ENCODE measurements around the gene SOBP. TPM values are rescaled to one million over a fixed set of nuclear protein-coding genes. Genes with fewer than 3 reads are reported as not detected.

SOBP gene
- total RNA-seq, 2 experiments from 2014 or later = 0.23 to 0.49 TPM

- ATAC-seq (no peak), DNase-seq (no peak)
- no peaks in the 10 kb centered on the region for H3K27me3 Mint-ChIP-seq
- intact Hi-C loops (cut with DNase I, micrococcal nuclease) = no loop called here
- no peak overlapping the region for H3K27ac Mint-ChIP-seq
- no peaks in the 10 kb centered on the region for H3K36me3 Mint-ChIP-seq (ENCODE audit: low read depth)
- H3K4me3 Mint-ChIP-seq = no peak overlapping the region
- H3K4me1 Mint-ChIP-seq = peaks cover 4% of the 10 kb centered on the region
- POLR2A ChIA-PET = no interaction called here
- no peaks in the 10 kb centered on the region for H3K9me3 Mint-ChIP-seq (ENCODE audit: low read depth)
- CTCF ChIA-PET = no interaction called here
Measured at GRCh38 chr6:107625264-107625663, 135.3 kb downstream of the SOBP start.

- POLR2A ChIA-PET = no interaction called here
- no peaks in the 10 kb centered on the region for H3K9me3 Mint-ChIP-seq (ENCODE audit: low read depth)
- DNase-seq = no peak
- peaks cover 6% of the 10 kb centered on the region for H3K27me3 Mint-ChIP-seq
- CTCF ChIA-PET = interaction anchor here (0.9 kb wide), 1 partner anchor 11 kb away, joined by 3 read pairs; no protein-coding TSS in a partner anchor
- intact Hi-C loops (cut with DNase I, micrococcal nuclease) = no loop called here
- H3K36me3 Mint-ChIP-seq (ENCODE audit: low read depth) = no peaks in the 10 kb centered on the region
- no peaks in the 10 kb centered on the region for H3K4me1 Mint-ChIP-seq
- no peak overlapping the region for H3K27ac Mint-ChIP-seq
- no peak overlapping the region for H3K4me3 Mint-ChIP-seq
- ATAC-seq = no peak
Measured at GRCh38 chr6:107626645-107627044, 136.7 kb downstream of the SOBP start.

- H3K4me3 Mint-ChIP-seq = no peak overlapping the region
- intact Hi-C loops (cut with DNase I, micrococcal nuclease) = no loop called here
- H3K36me3 Mint-ChIP-seq (ENCODE audit: low read depth) = no peaks in the 10 kb centered on the region
- ChIA-PET POLR2A (no interaction called here), CTCF (interaction anchor here (0.8 to 1.4 kb wide), 2 partner anchors 13 to 62 kb away, joined by 3 read pairs; no protein-coding TSS in a partner anchor)
- H3K27ac Mint-ChIP-seq = no peak overlapping the region
- DNase-seq (no peak), ATAC-seq (no peak)
- H3K27me3 Mint-ChIP-seq = peaks cover 18% of the 10 kb centered on the region
- H3K9me3 Mint-ChIP-seq (ENCODE audit: low read depth) = no peaks in the 10 kb centered on the region
- no peaks in the 10 kb centered on the region for H3K4me1 Mint-ChIP-seq
Measured at GRCh38 chr6:107627969-107628368, 138.1 kb downstream of the SOBP start.

- POLR2A ChIA-PET = no interaction called here
- no peak for DNase-seq
- H3K27ac Mint-ChIP-seq = no peak overlapping the region
Measured at GRCh38 chr6:107628878-107629277, 139.0 kb downstream of the SOBP start.

GRCh38 chr6:107629548-107630129 lies 139.7 kb downstream of the SOBP start:
- DNase-seq (no peak), ATAC-seq (no peak)
- H3K4me3 Mint-ChIP-seq = no peak overlapping the region
- ChIA-PET CTCF (interaction anchor here (1.2 to 1.5 kb wide), 2 partner anchors 62 to 219 kb away, joined by 3 to 4 read pairs; no protein-coding TSS in a partner anchor), POLR2A (no interaction called here)
- no peak overlapping the region for H3K27ac Mint-ChIP-seq
- H3K36me3 Mint-ChIP-seq (ENCODE audit: low read depth) = no peaks in the 10 kb centered on the region
- peaks cover 7% of the 10 kb centered on the region for H3K4me1 Mint-ChIP-seq
- peaks cover 31% of the 10 kb centered on the region for H3K27me3 Mint-ChIP-seq
- intact Hi-C loops (cut with DNase I, micrococcal nuclease) = no loop called here
- H3K9me3 Mint-ChIP-seq (ENCODE audit: low read depth) = no peaks in the 10 kb centered on the region

More at GRCh38 chr6:107628878-107629277, 139.0 kb downstream of the SOBP start:
- CTCF ChIA-PET = interaction anchor here (0.7 to 1.5 kb wide), 5 partner anchors 10 to 219 kb away, joined by 3 to 4 read pairs (median 3); no protein-coding TSS in a partner anchor
- H3K36me3 Mint-ChIP-seq (ENCODE audit: low read depth) = no peaks in the 10 kb centered on the region
- H3K4me1 Mint-ChIP-seq = peaks cover 3% of the 10 kb centered on the region
- no peaks in the 10 kb centered on the region for H3K9me3 Mint-ChIP-seq (ENCODE audit: low read depth)
- no peak for ATAC-seq
- H3K4me3 Mint-ChIP-seq = no peak overlapping the region
- intact Hi-C loops (cut with DNase I, micrococcal nuclease) = no loop called here
- peaks cover 27% of the 10 kb centered on the region for H3K27me3 Mint-ChIP-seq

GRCh38 chr6:107630348-107630977 lies 140.5 kb downstream of the SOBP start:
- Mint-ChIP-seq H3K4me1 (peaks cover 7% of the 10 kb centered on the region), H3K9me3 (ENCODE audit: low read depth) (no peaks in the 10 kb centered on the region), H3K27me3 (peaks cover 36% of the 10 kb centered on the region), H3K27ac (no peak overlapping the region), H3K36me3 (ENCODE audit: low read depth) (no peaks in the 10 kb centered on the region), H3K4me3 (no peak overlapping the region)
- DNase-seq (no peak), ATAC-seq (no peak)
- ChIA-PET POLR2A (no interaction called here), CTCF (interaction anchor here (0.6 to 1.5 kb wide), 3 partner anchors 63 to 533 kb away, joined by 3 to 4 read pairs (median 3); no protein-coding TSS in a partner anchor)
- intact Hi-C loops (cut with DNase I, micrococcal nuclease) = no loop called here

- no peaks in the 10 kb centered on the region for H3K9me3 Mint-ChIP-seq (ENCODE audit: low read depth)
- no peak overlapping the region for H3K4me3 Mint-ChIP-seq
- ChIA-PET POLR2A (no interaction called here), CTCF (interaction anchor here (1.1 kb wide), 1 partner anchor 24 kb away, joined by 3 read pairs; no protein-coding TSS in a partner anchor)
- no peaks in the 10 kb centered on the region for H3K36me3 Mint-ChIP-seq (ENCODE audit: low read depth)
- no peak for DNase-seq
- peaks cover 53% of the 10 kb centered on the region for H3K27me3 Mint-ChIP-seq
- intact Hi-C loops (cut with DNase I, micrococcal nuclease) = no loop called here
- H3K27ac Mint-ChIP-seq = no peak overlapping the region
- no peak for ATAC-seq
- H3K4me1 Mint-ChIP-seq = peaks cover 7% of the 10 kb centered on the region
Measured at GRCh38 chr6:107632381-107633136, 142.6 kb downstream of the SOBP start.

GRCh38 chr6:107633680-107634323 lies 143.9 kb downstream of the SOBP start:
- ChIA-PET CTCF (interaction anchor here (1.1 kb wide), 1 partner anchor 22 kb away, joined by 3 read pairs; no protein-coding TSS in a partner anchor), POLR2A (no interaction called here)
- H3K4me1 Mint-ChIP-seq = peaks cover 7% of the 10 kb centered on the region
- H3K36me3 Mint-ChIP-seq (ENCODE audit: low read depth) = no peaks in the 10 kb centered on the region
- H3K27ac Mint-ChIP-seq = no peak overlapping the region
- intact Hi-C loops (cut with DNase I, micrococcal nuclease) = no loop called here
- H3K4me3 Mint-ChIP-seq = peak overlapping the region; percentile 48
- H3K27me3 Mint-ChIP-seq = peaks cover 54% of the 10 kb centered on the region
- no peak for DNase-seq
- no peak for ATAC-seq
- H3K9me3 Mint-ChIP-seq (ENCODE audit: low read depth) = no peaks in the 10 kb centered on the region

- Mint-ChIP-seq H3K4me3 (peak overlapping the region; percentile 48), H3K36me3 (ENCODE audit: low read depth) (no peaks in the 10 kb centered on the region), H3K9me3 (ENCODE audit: low read depth) (no peaks in the 10 kb centered on the region), H3K27ac (no peak overlapping the region), H3K27me3 (peaks cover 54% of the 10 kb centered on the region), H3K4me1 (peaks cover 7% of the 10 kb centered on the region)
- peak; percentile 22 for DNase-seq
- ChIA-PET CTCF (no interaction called here), POLR2A (no interaction called here)
- intact Hi-C loops (cut with DNase I, micrococcal nuclease) = no loop called here
- ATAC-seq = peak; percentile 60
Measured at GRCh38 chr6:107634324-107635056, 144.6 kb downstream of the SOBP start.

- DNase-seq = no peak
- Mint-ChIP-seq H3K36me3 (ENCODE audit: low read depth) (no peaks in the 10 kb centered on the region), H3K27ac (no peak overlapping the region), H3K4me3 (no peak overlapping the region), H3K9me3 (ENCODE audit: low read depth) (no peaks in the 10 kb centered on the region), H3K27me3 (peaks cover 58% of the 10 kb centered on the region), H3K4me1 (peaks cover 7% of the 10 kb centered on the region)
- ChIA-PET POLR2A (no interaction called here), CTCF (no interaction called here)
- intact Hi-C loops (cut with DNase I, micrococcal nuclease) = no loop called here
- ATAC-seq = no peak
Measured at GRCh38 chr6:107635057-107635515, 145.2 kb downstream of the SOBP start.

- Mint-ChIP-seq H3K9me3 (ENCODE audit: low read depth) (no peaks in the 10 kb centered on the region), H3K27me3 (peaks cover 58% of the 10 kb centered on the region), H3K4me1 (peaks cover 7% of the 10 kb centered on the region), H3K36me3 (ENCODE audit: low read depth) (no peaks in the 10 kb centered on the region), H3K27ac (no peak overlapping the region), H3K4me3 (no peak overlapping the region)
- ChIA-PET POLR2A (interaction anchor here (0.5 kb wide), 2 partner anchors 25 to 1068 kb away, joined by 3 read pairs; no protein-coding TSS in a partner anchor), CTCF (interaction anchor here (1.4 kb wide), 1 partner anchor 18 kb away, joined by 4 read pairs; no protein-coding TSS in a partner anchor)
- ATAC-seq (no peak), DNase-seq (no peak)
- intact Hi-C loops (cut with DNase I, micrococcal nuclease) = no loop called here
Measured at GRCh38 chr6:107636486-107636885, 146.6 kb downstream of the SOBP start.
